ENCODE results near the gene PAFAH1B1. TPM values are rescaled to one million over a fixed set of nuclear protein-coding genes. Genes with fewer than 3 reads are reported as not detected.

Gene PAFAH1B1
- total and polyA plus RNA-seq, 4 donors, result 14.0 to 44.1 (median 29.2) TPM

DNA sequence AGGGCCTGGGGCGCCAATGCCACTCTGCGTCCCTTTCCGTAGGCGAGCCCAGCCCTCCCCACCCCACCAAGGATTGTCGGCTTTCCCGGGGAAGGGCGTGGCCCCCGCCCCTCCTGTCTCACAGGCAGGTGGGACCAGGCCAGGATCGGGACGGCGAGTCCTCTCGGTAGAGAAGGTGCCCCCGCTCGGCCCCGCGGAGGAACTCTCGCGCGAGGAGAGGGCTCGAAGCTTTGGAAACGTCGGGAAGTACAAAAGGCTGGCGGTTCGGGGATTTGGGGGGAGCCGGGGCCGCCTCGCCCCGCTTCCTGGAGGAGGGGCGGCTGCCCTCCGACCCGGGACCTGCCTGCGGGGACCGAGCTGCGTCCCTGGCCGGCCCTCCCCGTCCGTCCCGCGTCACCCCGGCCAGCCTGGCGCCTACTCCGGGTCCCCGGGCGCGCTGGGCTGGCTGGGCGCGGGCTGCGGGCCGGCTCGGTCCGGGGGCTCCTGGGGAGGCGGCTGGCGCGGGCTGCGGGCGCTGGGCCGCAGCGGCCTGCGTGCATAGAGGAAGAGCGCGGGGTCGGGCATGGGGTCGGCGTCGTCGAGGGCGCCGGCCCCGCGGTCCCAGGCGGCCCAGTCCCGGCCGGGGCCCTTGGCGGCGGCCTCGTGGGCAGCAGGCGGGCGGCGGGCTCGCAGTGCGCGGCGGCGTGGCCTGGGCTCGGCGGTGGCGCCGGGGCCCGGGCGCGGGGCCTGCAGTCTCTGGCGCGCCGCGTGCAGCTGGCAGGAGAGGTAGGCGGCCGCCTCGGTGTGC is 130.7 kb downstream of the PAFAH1B1 start:
- Histone ChIP-seq H3K27ac (ENCODE audit: low read depth in 1 of 2, low read length in 2 of 2) (no peak overlapping the region), H3K9me3 (ENCODE audit: control insufficient read depth in 4 of 4, low read length in 3 of 4) (no peaks in the 10 kb centered on the region), H3K27me3 (ENCODE audit: control insufficient read depth in 4 of 4, insufficient read depth in 4 of 4, low read length in 3 of 4) (peaks cover 0 to 7% (median under 1%) of the 10 kb centered on the region in 4 donors), H3K9ac (ENCODE audit: low read depth in 1 of 2, low read length in 2 of 2) (no peak overlapping the region), H3K4me3 (ENCODE audit: low read depth in 1 of 3, low read length in 3 of 3) (peak overlapping the region in 1 of 3 donors; percentile 37), H3K4me1 (ENCODE audit: control insufficient read depth in 4 of 4, insufficient read depth in 4 of 4, low read length in 3 of 4) (peaks cover 3 to 10% (median 6%) of the 10 kb centered on the region in 4 donors), H3K36me3 (ENCODE audit: control insufficient read depth in 4 of 4, insufficient read depth in 3 of 4, low read depth in 1 of 4, low read length in 3 of 4) (no peaks in the 10 kb centered on the region)
- WGBS, result 5% methylated on average over 98 of the region's 98 CpGs
- TF ChIP-seq RAD21 (IDR thresholded peaks at IDR 0.05) (no peak), ATF3 (IDR thresholded peaks at IDR 0.05) (no peak), HNF4A (conservative IDR thresholded peaks at IDR 0.05) (no peak), FOXA1 (IDR thresholded peaks at IDR 0.05) (no peak), NR2F2 (IDR thresholded peaks at IDR 0.05) (no peak)
- DNase-seq (ENCODE audit: low spot score), result no peak

GRCh38 chr17:2724784-2725164 is 131.3 kb downstream of the PAFAH1B1 start:
- 4% methylated on average over 40 of the region's 40 CpGs for WGBS
- Histone ChIP-seq H3K27me3 (ENCODE audit: control insufficient read depth in 4 of 4, insufficient read depth in 4 of 4, low read length in 3 of 4) (peaks cover 0 to 7% (median under 1%) of the 10 kb centered on the region in 4 donors), H3K9ac (ENCODE audit: low read depth in 1 of 2, low read length in 2 of 2) (no peak overlapping the region), H3K4me1 (ENCODE audit: control insufficient read depth in 4 of 4, insufficient read depth in 4 of 4, low read length in 3 of 4) (peaks cover 3 to 10% (median 6%) of the 10 kb centered on the region in 4 donors), H3K27ac (ENCODE audit: low read depth in 1 of 2, low read length in 2 of 2) (no peak overlapping the region), H3K9me3 (ENCODE audit: control insufficient read depth in 4 of 4, low read length in 3 of 4) (no peaks in the 10 kb centered on the region), H3K4me3 (ENCODE audit: low read depth in 1 of 3, low read length in 3 of 3) (peak overlapping the region in 1 of 3 donors; percentile 37), H3K36me3 (ENCODE audit: control insufficient read depth in 4 of 4, insufficient read depth in 3 of 4, low read depth in 1 of 4, low read length in 3 of 4) (no peaks in the 10 kb centered on the region)
- DNase-seq (ENCODE audit: low spot score), result no peak
- TF ChIP-seq JUND (IDR thresholded peaks at IDR 0.05), result no peak
- TF ChIP-seq RAD21 (IDR thresholded peaks at IDR 0.05), result no peak
- TF ChIP-seq EGR1 (IDR thresholded peaks at IDR 0.05; ENCODE audit: low read depth in 2 of 2), result no peak
- TF ChIP-seq, protein P1, sequence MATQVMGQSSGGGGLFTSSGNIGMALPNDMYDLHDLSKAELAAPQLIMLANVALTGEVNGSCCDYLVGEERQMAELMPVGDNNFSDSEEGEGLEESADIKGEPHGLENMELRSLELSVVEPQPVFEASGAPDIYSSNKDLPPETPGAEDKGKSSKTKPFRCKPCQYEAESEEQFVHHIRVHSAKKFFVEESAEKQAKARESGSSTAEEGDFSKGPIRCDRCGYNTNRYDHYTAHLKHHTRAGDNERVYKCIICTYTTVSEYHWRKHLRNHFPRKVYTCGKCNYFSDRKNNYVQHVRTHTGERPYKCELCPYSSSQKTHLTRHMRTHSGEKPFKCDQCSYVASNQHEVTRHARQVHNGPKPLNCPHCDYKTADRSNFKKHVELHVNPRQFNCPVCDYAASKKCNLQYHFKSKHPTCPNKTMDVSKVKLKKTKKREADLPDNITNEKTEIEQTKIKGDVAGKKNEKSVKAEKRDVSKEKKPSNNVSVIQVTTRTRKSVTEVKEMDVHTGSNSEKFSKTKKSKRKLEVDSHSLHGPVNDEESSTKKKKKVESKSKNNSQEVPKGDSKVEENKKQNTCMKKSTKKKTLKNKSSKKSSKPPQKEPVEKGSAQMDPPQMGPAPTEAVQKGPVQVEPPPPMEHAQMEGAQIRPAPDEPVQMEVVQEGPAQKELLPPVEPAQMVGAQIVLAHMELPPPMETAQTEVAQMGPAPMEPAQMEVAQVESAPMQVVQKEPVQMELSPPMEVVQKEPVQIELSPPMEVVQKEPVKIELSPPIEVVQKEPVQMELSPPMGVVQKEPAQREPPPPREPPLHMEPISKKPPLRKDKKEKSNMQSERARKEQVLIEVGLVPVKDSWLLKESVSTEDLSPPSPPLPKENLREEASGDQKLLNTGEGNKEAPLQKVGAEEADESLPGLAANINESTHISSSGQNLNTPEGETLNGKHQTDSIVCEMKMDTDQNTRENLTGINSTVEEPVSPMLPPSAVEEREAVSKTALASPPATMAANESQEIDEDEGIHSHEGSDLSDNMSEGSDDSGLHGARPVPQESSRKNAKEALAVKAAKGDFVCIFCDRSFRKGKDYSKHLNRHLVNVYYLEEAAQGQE (IDR thresholded peaks at IDR 0.05), result no peak
- no peak for TF ChIP-seq TAF1 (conservative IDR thresholded peaks at IDR 0.05)
- TF ChIP-seq RXRA (IDR thresholded peaks at IDR 0.05), result no peak
- no peak for TF ChIP-seq YY1 (IDR thresholded peaks at IDR 0.05)
- no peak for TF ChIP-seq ATF3 (IDR thresholded peaks at IDR 0.05)

DNA sequence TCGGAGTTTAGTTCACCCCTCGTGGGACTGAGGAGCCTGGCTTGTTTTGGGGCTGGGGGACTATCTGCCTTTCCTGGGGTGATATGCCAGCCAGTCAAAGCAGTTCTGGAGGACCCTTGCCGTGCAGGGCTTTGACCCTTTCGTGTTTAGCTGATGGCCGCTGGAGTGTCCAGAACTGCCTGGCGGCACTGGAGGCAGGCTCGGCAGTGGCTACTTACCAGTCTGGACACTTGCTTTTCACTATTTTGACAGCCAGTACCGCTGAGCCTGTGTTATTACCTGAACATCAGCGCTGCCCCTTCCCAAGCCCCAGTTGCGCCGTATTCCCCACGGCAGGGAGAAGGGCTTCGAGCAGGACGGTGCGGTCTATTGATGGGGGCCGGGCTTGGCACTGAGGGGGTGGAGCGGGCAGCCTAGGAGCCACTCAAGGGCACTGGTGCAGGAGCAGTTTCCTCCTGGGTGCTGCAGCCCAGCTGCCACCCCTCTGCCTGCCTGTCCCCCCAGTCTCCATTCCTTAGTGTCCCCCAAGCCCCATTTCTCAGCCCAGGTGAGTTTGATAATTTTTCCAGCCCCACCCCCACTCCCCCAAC is 137.4 kb downstream of the PAFAH1B1 start:
- no peaks in the 10 kb centered on the region for H3K9me3 ChIP-seq (ENCODE audit: control insufficient read depth in 4 of 4, low read length in 3 of 4)
- H3K4me3 ChIP-seq (ENCODE audit: low read depth in 1 of 3, low read length in 3 of 3), result no peak overlapping the region
- WGBS, result 83% methylated on average over 17 of the region's 17 CpGs
- H3K36me3 ChIP-seq (ENCODE audit: control insufficient read depth in 4 of 4, insufficient read depth in 3 of 4, low read depth in 1 of 4, low read length in 3 of 4), result no peaks in the 10 kb centered on the region
- H3K4me1 ChIP-seq (ENCODE audit: control insufficient read depth in 4 of 4, insufficient read depth in 4 of 4, low read length in 3 of 4), result no peaks in the 10 kb centered on the region
- TF ChIP-seq, protein P1 (IDR thresholded peaks at IDR 0.05), result no peak
- TF ChIP-seq ATF3 (IDR thresholded peaks at IDR 0.05), result no peak
- TF ChIP-seq FOXA2 (IDR thresholded peaks at IDR 0.05), result no peak
- no peak for TF ChIP-seq YY1 (IDR thresholded peaks at IDR 0.05)
- no peak for TF ChIP-seq EGR1 (IDR thresholded peaks at IDR 0.05; ENCODE audit: low read depth in 2 of 2)
- peaks cover 0 to 5% (median 0%) of the 10 kb centered on the region in 4 donors for H3K27me3 ChIP-seq (ENCODE audit: control insufficient read depth in 4 of 4, insufficient read depth in 4 of 4, low read length in 3 of 4)
- DNase-seq (ENCODE audit: low spot score), result no peak
- H3K9ac ChIP-seq (ENCODE audit: low read depth in 1 of 2, low read length in 2 of 2), result no peak overlapping the region
- no peak overlapping the region for H3K27ac ChIP-seq (ENCODE audit: low read depth in 1 of 2, low read length in 2 of 2)
